A549 (cell line): ENCODE results near the gene VPS35L.

Source experiments
- CTCF ChIP-seq: fragments of >200 bp; sonication (Bioruptor Twin); formaldehyde crosslinking; IDR thresholded peaks from 3 replicates; pipeline ENCODE4 v1.5.1; 2016
- EP300 ChIP-seq, 2 experiments: fragments of >200 bp; sonication (Bioruptor Twin); formaldehyde crosslinking; IDR thresholded peaks; 2 replicates in 1 of 2; 3 replicates in 1 of 2; pipeline ENCODE4 v1.6.1; 2016 to 2017
- POLR2A ChIP-seq: IDR thresholded peaks from 2 replicates; pipeline ENCODE4 v1.6.1; 2012; ENCODE audit warnings: mild to moderate bottlenecking, low read length

- TF ChIP-seq CTCF, result no peak
- no peak for TF ChIP-seq POLR2A
- TF ChIP-seq EP300 (IDR thresholded peaks at IDR 0.05), result no peak
Measured at GRCh38 chr16:19744670-19745069, 189.2 kb downstream of the VPS35L start.
